H1 (cell line): ENCODE data around the gene PTPN22. TPM values are rescaled to one million over a fixed set of nuclear protein-coding genes. Genes with fewer than 3 reads are reported as not detected.

ENCODE experiments used
- EZH2 ChIP-seq: fragments of 200-600 bp; sonication (generic); IDR thresholded peaks from 2 replicates; pipeline ENCODE4 v1.7.1; 2012; ENCODE audit warnings: low read depth, mild to moderate bottlenecking, moderate library complexity, low read length, inconsistent platforms; ENCODE audit not compliant: severe bottlenecking
- KDM1A ChIP-seq: fragments of 200-600, 300-600 bp; sonication (generic); IDR thresholded peaks from 2 replicates; pipeline ENCODE4 v1.7.1; 2016; ENCODE audit warnings: mild to moderate bottlenecking, low read length, borderline replicate concordance
- KDM4A ChIP-seq: IDR thresholded peaks from one replicate; pipeline ENCODE4 v1.7.1; 2012; ENCODE audit warnings: low read depth, mild to moderate bottlenecking, moderate library complexity, low read length, inconsistent platforms; ENCODE audit not compliant: severe bottlenecking
- MAFK ChIP-seq: IDR thresholded peaks from 2 replicates; pipeline ENCODE4 v1.6.1; 2012; ENCODE audit warnings: low read depth, mild to moderate bottlenecking, improper control_type of control experiment, low read length
- RAD21 ChIP-seq, 2 experiments: IDR thresholded peaks in 1 of 2; conservative IDR thresholded peaks in 1 of 2; 2 replicates each; pipeline ENCODE4 v1.6.1; 2011; ENCODE audit warnings: low read depth in 2 of 2, low read length in 2 of 2, improper control_type of control experiment in 1 of 2, inconsistent platforms in 1 of 2, mild to moderate bottlenecking in 1 of 2, moderate library complexity in 1 of 2
- polyA plus RNA-seq, 7 experiments: library from polyadenylated mRNA; depleted of rRNA in 3 of 7; stranded (reverse) in 5 of 7; unstranded in 2 of 7; fragments of >200 nt in 5 of 7; fragments of 200-250 nt in 2 of 7; gene quantifications; 1 replicate in 5 of 7; 2 replicates in 1 of 7; 4 replicates in 1 of 7; pipeline versions ENCODE4 v1.2.1 to v1.2.3, GENCODE V29; 2011 to 2013; ENCODE audit warnings: missing spikeins in 2 of 7, mixed read lengths in 2 of 7
- total RNA-seq: library from RNA; stranded (reverse); fragmentation: NEBNext Ultra II Directional; extraction: Animal tissue kit (Norgen Biotek cat#: 25700); gene quantifications from 2 replicates; pipeline ENCODE4 v1.2.1, GENCODE V29; 2021
- TF ChIP-seq, protein P1 (sequence below): IDR thresholded peaks from 2 replicates; pipeline ENCODE4 v1.6.1; 2011; ENCODE audit warnings: low read depth, mild to moderate bottlenecking, low read length; ENCODE audit not compliant: insufficient read depth

The PTPN22 gene
- total and polyA plus RNA-seq, 2 of the 8 experiments (the other 6 are each of a cell fraction or from before 2014, with no cell fraction given): not detected

DNA sequence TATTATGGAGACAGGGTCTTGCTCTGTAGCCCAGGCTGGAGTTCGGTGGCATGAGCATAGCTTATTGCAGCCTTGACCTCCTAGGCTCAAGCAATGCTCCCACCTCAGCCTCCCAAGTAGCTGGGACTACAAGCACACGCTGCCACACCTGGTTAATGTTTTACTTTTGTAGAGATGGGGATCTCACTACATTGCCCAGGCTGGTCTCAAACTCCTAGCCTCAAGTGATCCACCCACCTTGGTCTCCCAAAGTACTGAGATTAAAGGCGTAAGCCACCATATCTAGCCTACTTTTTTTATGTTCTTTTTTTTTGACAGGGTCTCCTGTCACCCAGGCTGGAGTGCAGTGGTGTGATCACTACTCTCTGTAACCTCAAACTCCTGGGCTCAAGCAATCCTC is 21.8 kb upstream of the PTPN22 start (continued):
- TF ChIP-seq MAFK (no peak), KDM4A (no peak), RAD21 (IDR thresholded peaks at IDR 0.05 in 1 of 2, conservative IDR thresholded peaks at IDR 0.05 in 1 of 2; ENCODE audit: low read depth in 2 of 2, low read length in 2 of 2) (no peak), KDM1A (no peak), EZH2 (no peak)
- TF ChIP-seq, protein P1, sequence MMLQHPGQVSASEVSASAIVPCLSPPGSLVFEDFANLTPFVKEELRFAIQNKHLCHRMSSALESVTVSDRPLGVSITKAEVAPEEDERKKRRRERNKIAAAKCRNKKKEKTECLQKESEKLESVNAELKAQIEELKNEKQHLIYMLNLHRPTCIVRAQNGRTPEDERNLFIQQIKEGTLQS: no peak
